HepG2 (cell line): ENCODE results near the gene HAUS7. TPM values are rescaled to one million over a fixed set of nuclear protein-coding genes. Genes with fewer than 3 reads are reported as not detected.

Experiments
- ATAC-seq: fragments of 200-7000 bp; cut with Tn5 transposase; 3 replicates; pipeline ENCODE4 v1.9.1; 2020; ENCODE audit warnings: mild to moderate bottlenecking, moderate library complexity
- BruUV-seq: library from RNA; stranded (reverse); fragments of 400-500 nt; replicated peaks from 2 replicates; lab custom pipeline; 2021; lab: Mats Ljungman, UMichigan
- CTCF ChIA-PET: fragments of 300-600 bp; formaldehyde crosslinking; extraction: SDS; loops from one replicate; lab custom pipeline; 2021; ENCODE audit warnings: low total read pairs, inconsistent platforms, low intra/inter-chr PET ratio; lab: Yijun Ruan, JAX
- POLR2A ChIA-PET: fragments of 350-600 bp; sonication (Branson Sonifier 250); formaldehyde crosslinking; loops from one replicate; lab custom pipeline; 2020; ENCODE audit warnings: antibody characterized with exemption, inconsistent platforms; lab: Yijun Ruan, JAX
- DNase-seq: peaks from one replicate; pipeline ENCODE4 v3.0.0-alpha.2; 2015; ENCODE audit warnings: low spot score
- FAIRE-seq: peaks from 3 replicates; lab custom pipeline; 2011; peaks lifted over from hg19 to GRCh38; lab: Jason Lieb, UNC
- H2AFZ ChIP-seq: one replicate; pipeline ENCODE4 v1.6.1; 2011; ENCODE audit warnings: low read length, inconsistent platforms
- H3K27ac ChIP-seq: fragments of 300-600 bp; 3 replicates; pipeline ENCODE4 v1.8.0; 2011; ENCODE audit warnings: mixed run types, mild to moderate bottlenecking, mixed read lengths, low read length, inconsistent platforms; ENCODE audit not compliant: insufficient read depth; ENCODE audit errors: extremely low read length
- H3K27me3 ChIP-seq, 2 experiments: fragments of 200-600 bp in 1 of 2; 2 replicates in 1 of 2; 3 replicates in 1 of 2; pipeline versions ENCODE4 v1.6.0 to v1.8.0; 2011; ENCODE audit warnings: low read length in 2 of 2, mild to moderate bottlenecking in 2 of 2, moderate library complexity in 2 of 2, inconsistent platforms in 1 of 2; ENCODE audit not compliant: insufficient read depth in 2 of 2, control insufficient read depth in 1 of 2
- H3K36me3 ChIP-seq, 2 experiments: fragments of 200-600 bp in 1 of 2; replicated peaks in 1 of 2; 2 replicates in 1 of 2; 3 replicates in 1 of 2; pipeline versions ENCODE4 v1.5.1 to v1.8.0; 2011; ENCODE audit warnings: low read length in 2 of 2, inconsistent platforms in 1 of 2; ENCODE audit not compliant: insufficient read depth in 2 of 2, control insufficient read depth in 1 of 2
- H3K4me1 ChIP-seq: 2 replicates; pipeline ENCODE4 v1.5.1; 2012; ENCODE audit warnings: low read length, inconsistent platforms; ENCODE audit not compliant: insufficient read depth
- H3K4me2 ChIP-seq: 2 replicates; pipeline ENCODE4 v1.6.0; 2011; ENCODE audit warnings: low read depth, low read length, inconsistent platforms
- H3K4me3 ChIP-seq, 3 experiments: fragments of 200-600 bp in 1 of 3; sonication (generic), shearing (Covaris generic) in 1 of 3; replicated peaks in 1 of 3; 2 replicates each; pipeline ENCODE4 v1.5.1; 2011 to 2016; ENCODE audit warnings: low read length in 3 of 3, inconsistent platforms in 2 of 3, low read depth in 2 of 3, mild to moderate bottlenecking in 2 of 3, control low read depth in 1 of 3, mixed read lengths in 1 of 3; ENCODE audit not compliant: insufficient read depth in 1 of 3
- H3K79me2 ChIP-seq: one replicate; pipeline ENCODE4 v1.6.1; 2011; ENCODE audit warnings: low read length, inconsistent platforms; ENCODE audit not compliant: insufficient read depth
- H3K9ac ChIP-seq: 2 replicates; pipeline ENCODE4 v1.6.0; 2011; ENCODE audit warnings: mild to moderate bottlenecking, low read depth, low read length, inconsistent platforms; ENCODE audit not compliant: insufficient read depth
- H3K9me3 ChIP-seq: 2 replicates; pipeline ENCODE4 v1.5.1; 2012; ENCODE audit warnings: mild to moderate bottlenecking, low read length
- H4K20me1 ChIP-seq: 2 replicates; pipeline ENCODE4 v1.6.0; 2011; ENCODE audit warnings: inconsistent platforms, mild to moderate bottlenecking, low read length, moderate library complexity; ENCODE audit not compliant: insufficient read depth
- CC2D1A ChIP-seq: sonication (generic); formaldehyde crosslinking; IDR thresholded peaks from 2 replicates; pipeline ENCODE4 v1.8.1; 2023; ENCODE audit warnings: mild to moderate bottlenecking, missing genetic modification reagents
- FOXO1 ChIP-seq: sonication (generic); formaldehyde crosslinking; IDR thresholded peaks from 2 replicates; pipeline ENCODE4 v1.4.0; 2020; ENCODE audit warnings: missing genetic modification reagents
- HMGA1 ChIP-seq: sonication (generic); formaldehyde crosslinking; conservative IDR thresholded peaks from 2 replicates; pipeline ENCODE4 v1.4.0; 2020; ENCODE audit warnings: missing genetic modification reagents
- HNRNPLL ChIP-seq: fragments of 200-400 bp; formaldehyde crosslinking; IDR thresholded peaks from 2 replicates; pipeline ENCODE4 v1.6.1; 2017; ENCODE audit warnings: mild to moderate bottlenecking, low read depth, low read length; ENCODE audit not compliant: poor library complexity, severe bottlenecking
- KDM2A ChIP-seq: sonication (generic); formaldehyde crosslinking; IDR thresholded peaks from 2 replicates; pipeline ENCODE4 v1.4.0; 2020; ENCODE audit warnings: low read depth, missing genetic modification reagents, borderline replicate concordance
- MAZ ChIP-seq, 2 experiments: sonication (generic) in 1 of 2; formaldehyde crosslinking in 1 of 2; IDR thresholded peaks; 2 replicates each; pipeline versions ENCODE4 v1.5.0 to v1.6.1; 2012 to 2020; ENCODE audit warnings: low read depth in 2 of 2, mild to moderate bottlenecking in 2 of 2, borderline replicate concordance in 1 of 2, improper control_type of control experiment in 1 of 2, low read length in 1 of 2, missing genetic modification reagents in 1 of 2, moderate library complexity in 1 of 2
- NFIC ChIP-seq: IDR thresholded peaks from 2 replicates; pipeline ENCODE4 v1.6.1; 2012; ENCODE audit warnings: mild to moderate bottlenecking, low read length, inconsistent platforms
- NR2C2 ChIP-seq: sonication (generic); formaldehyde crosslinking; IDR thresholded peaks from 2 replicates; pipeline ENCODE4 v1.4.0; 2020; ENCODE audit warnings: missing genetic modification reagents, mild to moderate bottlenecking, moderate library complexity, borderline replicate concordance
- RAD21 ChIP-seq: fragments of 450-650 bp; formaldehyde crosslinking; IDR thresholded peaks from 2 replicates; pipeline ENCODE4 v1.5.0; 2020; ENCODE audit warnings: mild to moderate bottlenecking
- STAG1 ChIP-seq: sonication (generic); formaldehyde crosslinking; IDR thresholded peaks from 2 replicates; pipeline ENCODE4 v1.4.0; 2020; ENCODE audit warnings: missing genetic modification reagents
- XRCC5 ChIP-seq: fragments of 200-400 bp; formaldehyde crosslinking; optimal IDR thresholded peaks from 2 replicates; pipeline ENCODE3; 2017; ENCODE audit warnings: mild to moderate bottlenecking, low read length
- ZNF331 ChIP-seq: sonication (generic); formaldehyde crosslinking; IDR thresholded peaks from 2 replicates; pipeline ENCODE4 v1.4.0; 2020; ENCODE audit warnings: missing genetic modification reagents
- ZNF549 ChIP-seq: sonication (generic); formaldehyde crosslinking; IDR thresholded peaks from 2 replicates; pipeline ENCODE4 v1.5.0; 2020; ENCODE audit warnings: missing genetic modification reagents
- ZNF629 ChIP-seq: sonication (generic); formaldehyde crosslinking; conservative IDR thresholded peaks from 2 replicates; pipeline ENCODE4 v1.5.0; 2020; ENCODE audit warnings: missing genetic modification reagents
- WGBS: methylation state at CpG from one replicate; pipeline ENCODE4 v1.1.6; 2017; ENCODE audit warnings: low lambda C conversion rate; 5-methylcytosine and 5-hydroxymethylcytosine counted together
- in situ Hi-C: cut with HindIII; loops from 2 replicates; pipeline ENCODE4 v1.10.0; 2017; ENCODE audit warnings: low pct_unique_long_range_greater_than_20kb; ENCODE audit not compliant: extremely low pct_ligation_motif_present
- intact Hi-C: fragments of 100-400 bp; cut with micrococcal nuclease; formaldehyde crosslinking; loops from one replicate; pipeline ENCODE4 v1.10.0; 2022; ENCODE audit not compliant: unreplicated experiment
- polyA plus RNA-seq, 8 experiments: library from polyadenylated mRNA; depleted of rRNA in 3 of 8; stranded (reverse) in 7 of 8; unstranded in 1 of 8; fragments of >200 nt; fragmentation: Illumina TruSeq in 4 of 8; extraction: Trizol in 4 of 8; gene quantifications; 2 replicates each; pipeline versions ENCODE4 v1.2.1 to v1.2.3, GENCODE V29; 2011 to 2016; ENCODE audit warnings: low read depth in 4 of 8, missing spikeins in 1 of 8, mixed read lengths in 1 of 8; ENCODE audit not compliant: insufficient read depth in 1 of 8
- total RNA-seq, 5 experiments: library from RNA; depleted of rRNA; stranded (reverse); fragments of >200 nt; fragmentation: Illumina TruSeq; extraction: Trizol; gene quantifications; 2 replicates each; pipeline ENCODE4 v1.2.3, GENCODE V29; 2016; ENCODE audit warnings: low read depth in 1 of 5
- TF ChIP-seq, protein P1 (sequence below): sonication (generic); formaldehyde crosslinking; IDR thresholded peaks from 2 replicates; pipeline ENCODE4 v1.5.0; 2020; ENCODE audit warnings: mild to moderate bottlenecking, missing genetic modification reagents, moderate library complexity
- TF ChIP-seq, protein P2 (sequence below): sonication (generic); formaldehyde crosslinking; conservative IDR thresholded peaks from 2 replicates; pipeline ENCODE4 v1.4.0; 2020; ENCODE audit warnings: missing genetic modification reagents
- TF ChIP-seq, protein P3 (sequence below): IDR thresholded peaks from 2 replicates; pipeline ENCODE4 v1.6.1; 2016; ENCODE audit warnings: low read depth, control low read depth
- TF ChIP-seq, protein P4 (sequence below): sonication (generic); formaldehyde crosslinking; IDR thresholded peaks from 2 replicates; pipeline ENCODE4 v1.4.0; 2020; ENCODE audit warnings: missing genetic modification reagents

HAUS7 gene
- total and polyA plus RNA-seq, 2 of the 13 experiments (the other 11 are each of a cell fraction or from before 2014, with no cell fraction given): 10.9 to 42.4 TPM

DNA sequence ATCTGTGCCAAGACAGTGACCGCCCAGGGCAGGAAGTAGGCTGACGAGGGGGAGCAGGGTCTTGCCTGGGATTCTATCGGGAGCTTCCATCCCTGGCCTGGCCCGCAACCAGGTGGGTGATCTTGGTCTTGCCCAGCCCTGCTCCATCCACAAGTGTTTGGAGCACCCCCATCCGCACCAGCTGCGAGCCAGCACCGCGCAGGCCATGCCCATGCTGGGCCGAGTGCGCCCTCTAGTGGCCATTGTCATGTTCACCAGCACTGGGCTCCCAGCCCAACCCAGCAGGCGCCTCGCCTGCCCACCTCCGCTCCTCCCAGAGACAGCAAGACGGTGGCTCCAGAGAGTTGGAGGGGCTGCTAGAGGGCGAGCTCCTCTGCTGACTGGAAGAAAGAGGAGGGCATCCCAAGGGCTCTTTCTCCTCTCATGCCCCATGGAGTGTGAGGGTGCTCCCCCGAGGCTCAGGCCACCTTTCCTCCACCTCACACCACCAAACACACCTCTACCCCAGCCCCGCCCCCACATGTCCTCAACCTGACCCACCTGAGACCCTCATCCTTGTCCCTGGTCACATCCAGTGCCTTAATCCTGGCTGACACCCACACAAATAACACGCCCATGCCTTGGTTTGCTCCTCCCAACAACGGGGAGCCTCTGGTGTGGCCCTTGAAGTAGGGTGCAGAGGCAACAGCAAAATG lies 37.3 kb upstream of the HAUS7 start:
- Histone ChIP-seq H3K9me3 (no peaks in the 10 kb centered on the region), H3K27ac (no peak overlapping the region), H3K4me1 (no peaks in the 10 kb centered on the region), H3K27me3 (no peaks in the 10 kb centered on the region), H3K9ac (no peak overlapping the region), H3K79me2 (no peaks in the 10 kb centered on the region), H2AFZ (no peak overlapping the region), H3K4me3 (no peak overlapping the region), H3K4me2 (no peak overlapping the region), H4K20me1 (no peaks in the 10 kb centered on the region), H3K36me3 (no peaks in the 10 kb centered on the region)
- ChIA-PET POLR2A (no interaction called here), CTCF (interaction anchor here (0.9 to 2.6 kb wide), 4 partner anchors 37 to 566 kb away, joined by 4 to 20 read pairs (median 12); partner anchors contain the start of gene HAUS7)
- DNase-seq (peak; percentile 27), ATAC-seq (peak; percentile 96), FAIRE-seq (peak; percentile 26)
- no TSS peak for BruUV-seq
- WGBS: 33% methylated on average over 3 of the region's 19 CpGs
- intact Hi-C loops: loop anchor here (1.0 kb wide), 2 partner anchors 36 to 46 kb away; no protein-coding TSS in a partner anchor
- in situ Hi-C loops: loop anchor here (5.0 to 10.0 kb wide), 2 partner anchors 35 to 53 kb away; partner anchors contain the start of gene HAUS7
- no peak for TF ChIP-seq ZNF549 (CRISPR knock-in tag)
- no peak for TF ChIP-seq HMGA1 (CRISPR knock-in tag)
- no peak for TF ChIP-seq FOXO1 (CRISPR knock-in tag)
- TF ChIP-seq, protein P1, sequence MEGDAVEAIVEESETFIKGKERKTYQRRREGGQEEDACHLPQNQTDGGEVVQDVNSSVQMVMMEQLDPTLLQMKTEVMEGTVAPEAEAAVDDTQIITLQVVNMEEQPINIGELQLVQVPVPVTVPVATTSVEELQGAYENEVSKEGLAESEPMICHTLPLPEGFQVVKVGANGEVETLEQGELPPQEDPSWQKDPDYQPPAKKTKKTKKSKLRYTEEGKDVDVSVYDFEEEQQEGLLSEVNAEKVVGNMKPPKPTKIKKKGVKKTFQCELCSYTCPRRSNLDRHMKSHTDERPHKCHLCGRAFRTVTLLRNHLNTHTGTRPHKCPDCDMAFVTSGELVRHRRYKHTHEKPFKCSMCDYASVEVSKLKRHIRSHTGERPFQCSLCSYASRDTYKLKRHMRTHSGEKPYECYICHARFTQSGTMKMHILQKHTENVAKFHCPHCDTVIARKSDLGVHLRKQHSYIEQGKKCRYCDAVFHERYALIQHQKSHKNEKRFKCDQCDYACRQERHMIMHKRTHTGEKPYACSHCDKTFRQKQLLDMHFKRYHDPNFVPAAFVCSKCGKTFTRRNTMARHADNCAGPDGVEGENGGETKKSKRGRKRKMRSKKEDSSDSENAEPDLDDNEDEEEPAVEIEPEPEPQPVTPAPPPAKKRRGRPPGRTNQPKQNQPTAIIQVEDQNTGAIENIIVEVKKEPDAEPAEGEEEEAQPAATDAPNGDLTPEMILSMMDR (CRISPR knock-in tag): peak; percentile 94
- TF ChIP-seq STAG1 (CRISPR knock-in tag): peak; percentile 91
- no peak for TF ChIP-seq NFIC
- peak; percentile 21 for TF ChIP-seq HNRNPLL
- no peak for TF ChIP-seq MAZ (IDR thresholded peaks at IDR 0.05; ENCODE audit: borderline replicate concordance, low read depth, low read length)
- TF ChIP-seq MAZ (CRISPR knock-in tag; IDR thresholded peaks at IDR 0.05; ENCODE audit: low read depth): 0 out of 2 replicates have a peak, but pooled peaks have one; percentile 31
- TF ChIP-seq CC2D1A (CRISPR knock-in tag): no peak
- TF ChIP-seq ZNF331 (CRISPR knock-in tag): 0 out of 2 replicates have a peak, but pooled peaks have one; percentile 53
- 0 out of 2 replicates have a peak, but pooled peaks have one; percentile 43 for TF ChIP-seq KDM2A (CRISPR knock-in tag)
- TF ChIP-seq, protein P2, sequence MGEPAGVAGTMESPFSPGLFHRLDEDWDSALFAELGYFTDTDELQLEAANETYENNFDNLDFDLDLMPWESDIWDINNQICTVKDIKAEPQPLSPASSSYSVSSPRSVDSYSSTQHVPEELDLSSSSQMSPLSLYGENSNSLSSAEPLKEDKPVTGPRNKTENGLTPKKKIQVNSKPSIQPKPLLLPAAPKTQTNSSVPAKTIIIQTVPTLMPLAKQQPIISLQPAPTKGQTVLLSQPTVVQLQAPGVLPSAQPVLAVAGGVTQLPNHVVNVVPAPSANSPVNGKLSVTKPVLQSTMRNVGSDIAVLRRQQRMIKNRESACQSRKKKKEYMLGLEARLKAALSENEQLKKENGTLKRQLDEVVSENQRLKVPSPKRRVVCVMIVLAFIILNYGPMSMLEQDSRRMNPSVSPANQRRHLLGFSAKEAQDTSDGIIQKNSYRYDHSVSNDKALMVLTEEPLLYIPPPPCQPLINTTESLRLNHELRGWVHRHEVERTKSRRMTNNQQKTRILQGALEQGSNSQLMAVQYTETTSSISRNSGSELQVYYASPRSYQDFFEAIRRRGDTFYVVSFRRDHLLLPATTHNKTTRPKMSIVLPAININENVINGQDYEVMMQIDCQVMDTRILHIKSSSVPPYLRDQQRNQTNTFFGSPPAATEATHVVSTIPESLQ (CRISPR knock-in tag): no peak
- TF ChIP-seq, protein P3, sequence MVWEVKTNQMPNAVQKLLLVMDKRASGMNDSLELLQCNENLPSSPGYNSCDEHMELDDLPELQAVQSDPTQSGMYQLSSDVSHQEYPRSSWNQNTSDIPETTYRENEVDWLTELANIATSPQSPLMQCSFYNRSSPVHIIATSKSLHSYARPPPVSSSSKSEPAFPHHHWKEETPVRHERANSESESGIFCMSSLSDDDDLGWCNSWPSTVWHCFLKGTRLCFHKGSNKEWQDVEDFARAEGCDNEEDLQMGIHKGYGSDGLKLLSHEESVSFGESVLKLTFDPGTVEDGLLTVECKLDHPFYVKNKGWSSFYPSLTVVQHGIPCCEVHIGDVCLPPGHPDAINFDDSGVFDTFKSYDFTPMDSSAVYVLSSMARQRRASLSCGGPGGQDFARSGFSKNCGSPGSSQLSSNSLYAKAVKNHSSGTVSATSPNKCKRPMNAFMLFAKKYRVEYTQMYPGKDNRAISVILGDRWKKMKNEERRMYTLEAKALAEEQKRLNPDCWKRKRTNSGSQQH (CRISPR knock-in tag): no peak
- TF ChIP-seq, protein P4, sequence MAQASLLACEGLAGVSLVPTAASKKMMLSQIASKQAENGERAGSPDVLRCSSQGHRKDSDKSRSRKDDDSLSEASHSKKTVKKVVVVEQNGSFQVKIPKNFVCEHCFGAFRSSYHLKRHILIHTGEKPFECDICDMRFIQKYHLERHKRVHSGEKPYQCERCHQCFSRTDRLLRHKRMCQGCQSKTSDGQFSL (CRISPR knock-in tag): peak; percentile 78
- TF ChIP-seq ZNF629 (CRISPR knock-in tag): no peak
- TF ChIP-seq RAD21 (CRISPR knock-in tag): peak; percentile 87
- peak; percentile 24 for TF ChIP-seq XRCC5
- no peak for TF ChIP-seq NR2C2 (CRISPR knock-in tag)
